ENCODE results near the gene ARHGAP10.
"Not testable (repeated sequence)": the region's sequence is repeated elsewhere in the genome, so short reads cannot be mapped to it uniquely, and the experiment has no call there.

The ARHGAP10 gene

GRCh38 chr4:148079961-148080360 lies 348.1 kb downstream of the ARHGAP10 start:
- TF ChIP-seq CTCF (IDR thresholded peaks at IDR 0.05; ENCODE audit: low read depth, low read length, missing control alignments): no peak
- DNase-seq (ENCODE audit: extremely low read depth, low read depth): no peak
- H3K4me3 ChIP-seq (replicated peaks; ENCODE audit: low read depth, low read length): no peak overlapping the region

GRCh38 chr4:148081267-148081666 lies 349.4 kb downstream of the ARHGAP10 start:
- TF ChIP-seq CTCF (IDR thresholded peaks at IDR 0.05; ENCODE audit: low read depth, low read length, missing control alignments): no peak
- no peak for DNase-seq (ENCODE audit: extremely low read depth, low read depth)

GRCh38 chr4:148081745-148082144 lies 349.9 kb downstream of the ARHGAP10 start:
- DNase-seq (ENCODE audit: extremely low read depth, low read depth): no peak
- no peak overlapping the region for H3K4me3 ChIP-seq (replicated peaks; ENCODE audit: low read depth, low read length)
- TF ChIP-seq CTCF (IDR thresholded peaks at IDR 0.05; ENCODE audit: low read depth, low read length, missing control alignments): no peak

More at GRCh38 chr4:148081267-148081666, 349.4 kb downstream of the ARHGAP10 start:
- no peak overlapping the region for H3K4me3 ChIP-seq (replicated peaks; ENCODE audit: low read depth, low read length)

GRCh38 chr4:148083073-148083472 lies 351.2 kb downstream of the ARHGAP10 start:
- DNase-seq (ENCODE audit: extremely low read depth, low read depth); H3K4me3 ChIP-seq (replicated peaks; ENCODE audit: low read depth, low read length): not testable (repeated sequence)

- no peak for DNase-seq (ENCODE audit: extremely low read depth, low read depth)
- no peak for TF ChIP-seq CTCF (IDR thresholded peaks at IDR 0.05; ENCODE audit: low read depth, low read length, missing control alignments)
- no peak overlapping the region for H3K4me3 ChIP-seq (replicated peaks; ENCODE audit: low read depth, low read length)
These were observed 357.7 kb downstream of the ARHGAP10 start for GRCh38 chr4:148089624-148090023.

- DNase-seq (ENCODE audit: extremely low read depth, low read depth): no peak
- no peak overlapping the region for H3K4me3 ChIP-seq (replicated peaks; ENCODE audit: low read depth, low read length)
- no peak for TF ChIP-seq CTCF (IDR thresholded peaks at IDR 0.05; ENCODE audit: low read depth, low read length, missing control alignments)
These were observed 358.1 kb downstream of the ARHGAP10 start for GRCh38 chr4:148090029-148090428.

GRCh38 chr4:148090503-148091476 lies 358.9 kb downstream of the ARHGAP10 start:
- no peak for TF ChIP-seq CTCF (IDR thresholded peaks at IDR 0.05; ENCODE audit: low read depth, low read length, missing control alignments)
- no peak for DNase-seq (ENCODE audit: extremely low read depth, low read depth)
- H3K4me3 ChIP-seq (replicated peaks; ENCODE audit: low read depth, low read length): no peak overlapping the region
